Left lung (tissue), 14 donors: ENCODE data around the gene AP2A2. TPM values are rescaled to one million over a fixed set of nuclear protein-coding genes. Genes with fewer than 3 reads are reported as not detected.

Experiments used
- ATAC-seq: fragments of 200-7000 bp; cut with Tn5 transposase; one replicate; pipeline ENCODE4 v1.9.1; 2020; ENCODE audit warnings: moderate library complexity
- DNase-seq, 4 donors: peaks; one replicate each; pipeline ENCODE4 v3.0.0-alpha.2; 2013 to 2020
- H3K27ac ChIP-seq, 2 donors: fragments of 200-600 bp; sonication (generic) in 1 of 2; one replicate each; pipeline versions ENCODE4 v1.5.0 to v1.8.0; 2020 to 2021
- H3K27me3 ChIP-seq, 2 donors: fragments of 200-600 bp; sonication (generic) in 1 of 2; one replicate each; pipeline versions ENCODE4 v1.5.0 to v1.8.0; 2020 to 2021
- H3K36me3 ChIP-seq, 2 donors: fragments of 200-600 bp; sonication (generic) in 1 of 2; one replicate each; pipeline versions ENCODE4 v1.5.0 to v1.8.0; 2020 to 2021
- H3K4me1 ChIP-seq, 2 donors: fragments of 200-600 bp; one replicate each; pipeline ENCODE4 v1.8.0; 2021
- H3K4me3 ChIP-seq, 2 donors: fragments of 200-600 bp; sonication (generic) in 1 of 2; one replicate each; pipeline versions ENCODE4 v1.5.0 to v1.8.0; 2020 to 2021; ENCODE audit warnings: mild to moderate bottlenecking in 1 of 2
- H3K9me3 ChIP-seq, 2 donors: fragments of 200-600 bp; sonication (generic) in 1 of 2; one replicate each; pipeline versions ENCODE4 v1.5.0 to v1.8.0; 2020 to 2021
- intact Hi-C, 2 donors: fragments of 100-400 bp; cut with DNase I; formaldehyde crosslinking; loops; one replicate each; pipeline versions ENCODE4 v1.11.2 to v1.14.2; 2022
- long read RNA-seq, 12 donors: library from polyadenylated mRNA in 2 of 12; unstranded in 2 of 12; transcript quantifications; one replicate each; pipeline ENCODE4 v2.0.0 and lab custom pipeline, GENCODE V29; 2019 to 2026
- polyA plus RNA-seq, 6 donors: library from polyadenylated mRNA; unstranded; fragments of 120-200 nt; gene quantifications; one replicate each; pipeline ENCODE4 v1.2.1, GENCODE V29; 2013; ENCODE audit not compliant: insufficient read length in 6 of 6
- total RNA-seq, 2 donors: library from RNA; stranded (reverse); fragmentation: NEBNext Ultra II Directional; extraction: Animal tissue kit (Norgen Biotek cat#: 25700); gene quantifications; one replicate each; pipeline ENCODE4 v1.2.1, GENCODE V29; 2021
- TF ChIP-seq, protein P1 (sequence below), 2 donors: fragments of 200-600 bp; sonication (generic) in 1 of 2; IDR thresholded peaks; one replicate each; pipeline versions ENCODE4 v1.5.0 to v1.8.0; 2021; ENCODE audit warnings: antibody characterized with exemption in 2 of 2
- donor health status: DM: no; HTN: yes; CAD: no.
- donor health status: DM: no; HTN: no; CAD: no.

AP2A2 gene
- 10 to 100 TPM; 97.1 to 98.4 TPM for total RNA-seq
- 10 to 100 TPM; 77.0 to 91.2 (median 81.4) TPM for polyA plus RNA-seq
- long read RNA-seq, donor 1, full-length matches to known transcripts, result 7 of 25 reads
- long read RNA-seq, donor 1, partial matches to known transcripts, result 18 of 25 reads
- long read RNA-seq, donor 1, other reads (novel, unspliced or antisense), result 0 of 25 reads
- long read RNA-seq, donor 2, full-length matches to known transcripts, result 5 of 21 reads
- long read RNA-seq, donor 2, partial matches to known transcripts, result 16 of 21 reads
- long read RNA-seq, donor 2, other reads (novel, unspliced or antisense), result 0 of 21 reads
- long read RNA-seq, donor 3, full-length matches to known transcripts, result 11 of 11 reads
- long read RNA-seq, donor 3, partial matches to known transcripts, result 0 of 11 reads
- long read RNA-seq, donor 3, other reads (novel, unspliced or antisense), result 0 of 11 reads
- long read RNA-seq, donor 4, partial matches to known transcripts, result 1 of 4 reads
- long read RNA-seq, donor 4, other reads (novel, unspliced or antisense), result 3 of 4 reads
- long read RNA-seq, donor 5, full-length matches to known transcripts, result 4 of 21 reads
- long read RNA-seq, donor 5, partial matches to known transcripts, result 17 of 21 reads
- long read RNA-seq, donor 5, other reads (novel, unspliced or antisense), result 0 of 21 reads
- long read RNA-seq, donor 6, result 0 reads
- long read RNA-seq, donor 7, full-length matches to known transcripts, result 6 of 6 reads
- long read RNA-seq, donor 7, partial matches to known transcripts, result 0 of 6 reads
- long read RNA-seq, donor 7, other reads (novel, unspliced or antisense), result 0 of 6 reads
- long read RNA-seq, donor 8, full-length matches to known transcripts, result 8 of 8 reads
- long read RNA-seq, donor 8, partial matches to known transcripts, result 0 of 8 reads
- long read RNA-seq, donor 8, other reads (novel, unspliced or antisense), result 0 of 8 reads
- long read RNA-seq, donor 9, result 0 reads
- long read RNA-seq, donor 10, partial matches to known transcripts, result 2 of 4 reads
- long read RNA-seq, donor 10, other reads (novel, unspliced or antisense), result 2 of 4 reads
- long read RNA-seq, donor 11, full-length matches to known transcripts, result 6 of 33 reads
- long read RNA-seq, donor 11, partial matches to known transcripts, result 27 of 33 reads
- long read RNA-seq, donor 11, other reads (novel, unspliced or antisense), result 0 of 33 reads
- long read RNA-seq, donor 12, full-length matches to known transcripts, result 5 of 10 reads
- long read RNA-seq, donor 12, partial matches to known transcripts, result 5 of 10 reads
- long read RNA-seq, donor 12, other reads (novel, unspliced or antisense), result 0 of 10 reads

DNA sequence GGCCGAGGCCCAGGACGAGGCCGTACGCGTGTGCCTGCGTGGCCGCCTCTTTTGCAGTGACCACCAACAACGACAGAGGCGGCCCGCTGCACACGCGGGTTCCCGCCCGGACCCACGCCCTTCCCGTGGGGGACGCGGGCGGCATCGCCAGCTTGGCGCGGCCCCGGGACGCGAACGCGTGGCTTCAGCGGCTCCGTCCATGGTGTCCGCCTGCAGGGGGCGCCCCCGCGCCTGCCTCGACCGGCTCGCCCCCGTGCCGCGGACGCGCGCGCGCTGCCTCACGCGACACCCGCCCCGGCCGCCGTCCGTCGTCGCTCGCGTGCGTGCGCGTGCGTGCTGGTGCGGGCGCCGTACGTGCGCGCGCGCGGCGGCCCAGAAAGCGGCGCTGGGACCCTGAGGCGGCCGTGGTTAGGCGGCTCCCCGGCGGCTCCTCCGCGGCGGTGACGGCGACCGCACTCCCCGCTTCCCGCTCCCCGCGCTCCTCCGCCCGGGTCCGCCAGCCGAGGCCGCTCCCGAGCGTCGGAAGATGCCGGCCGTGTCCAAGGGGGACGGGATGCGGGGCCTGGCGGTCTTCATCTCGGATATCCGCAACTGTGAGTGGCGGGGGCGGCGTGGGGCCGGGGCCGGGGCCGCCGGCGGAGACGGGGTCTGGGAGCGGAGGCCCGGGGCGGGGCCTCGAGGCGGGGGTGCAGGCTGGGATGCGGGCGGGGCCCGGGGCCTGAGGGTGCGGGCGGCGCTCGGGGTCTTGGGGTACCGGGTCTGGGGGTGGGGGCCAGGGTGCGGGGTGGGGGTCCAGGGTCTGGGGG lies at the start of gene AP2A2:
AP2A2 (plus strand) TSS at position 375 of the 806 bp plus-strand sequence; CDS start at position 527, 152 bp downstream.
- Histone ChIP-seq H3K4me3 (peak within 1 kb of the TSS; percentile 54 to 66), H3K36me3 (peaks cover 0 to 17% of the 10 kb centered on the region in 2 donors), H3K9me3 (no peaks in the 10 kb centered on the region), H3K4me1 (peaks cover 27 to 54% of the 10 kb centered on the region in 2 donors), H3K27ac (peak within 1 kb of the TSS; percentile 79 to 87), H3K27me3 (no peaks in the 10 kb centered on the region)
- intact Hi-C loops, result no loop called here
- ATAC-seq (peak; percentile 93), DNase-seq (peak; percentile 87 to 97 (median 91))
- TF ChIP-seq, protein P1, sequence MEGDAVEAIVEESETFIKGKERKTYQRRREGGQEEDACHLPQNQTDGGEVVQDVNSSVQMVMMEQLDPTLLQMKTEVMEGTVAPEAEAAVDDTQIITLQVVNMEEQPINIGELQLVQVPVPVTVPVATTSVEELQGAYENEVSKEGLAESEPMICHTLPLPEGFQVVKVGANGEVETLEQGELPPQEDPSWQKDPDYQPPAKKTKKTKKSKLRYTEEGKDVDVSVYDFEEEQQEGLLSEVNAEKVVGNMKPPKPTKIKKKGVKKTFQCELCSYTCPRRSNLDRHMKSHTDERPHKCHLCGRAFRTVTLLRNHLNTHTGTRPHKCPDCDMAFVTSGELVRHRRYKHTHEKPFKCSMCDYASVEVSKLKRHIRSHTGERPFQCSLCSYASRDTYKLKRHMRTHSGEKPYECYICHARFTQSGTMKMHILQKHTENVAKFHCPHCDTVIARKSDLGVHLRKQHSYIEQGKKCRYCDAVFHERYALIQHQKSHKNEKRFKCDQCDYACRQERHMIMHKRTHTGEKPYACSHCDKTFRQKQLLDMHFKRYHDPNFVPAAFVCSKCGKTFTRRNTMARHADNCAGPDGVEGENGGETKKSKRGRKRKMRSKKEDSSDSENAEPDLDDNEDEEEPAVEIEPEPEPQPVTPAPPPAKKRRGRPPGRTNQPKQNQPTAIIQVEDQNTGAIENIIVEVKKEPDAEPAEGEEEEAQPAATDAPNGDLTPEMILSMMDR (IDR thresholded peaks at IDR 0.05), result peak; percentile 65 to 77

DNA sequence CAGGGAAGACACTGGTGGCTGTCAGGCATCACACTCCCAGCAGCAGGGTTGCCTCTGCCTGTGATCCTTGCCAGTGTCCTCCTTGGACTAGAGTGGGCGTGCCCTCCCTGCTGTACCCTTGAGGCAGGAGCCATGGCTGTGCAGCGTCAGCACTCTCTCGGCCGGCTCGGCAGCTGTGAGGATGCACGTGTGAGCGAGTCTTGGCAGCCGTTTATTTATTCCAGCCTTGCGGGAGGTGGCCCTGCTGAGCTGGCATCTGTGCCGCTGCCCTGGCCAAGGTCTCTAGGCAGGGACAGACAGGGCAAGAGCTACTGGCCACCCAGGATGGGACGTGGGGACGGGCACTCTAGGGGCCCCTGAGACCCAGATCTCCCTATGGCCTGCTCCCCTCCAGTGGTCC lies 49.1 kb upstream of the AP2A2 start:
- no peaks in the 10 kb centered on the region for H3K9me3 ChIP-seq
- intact Hi-C loops, result no loop called here
- H3K27me3 ChIP-seq, result no peaks in the 10 kb centered on the region
- no peak overlapping the region for H3K27ac ChIP-seq
- DNase-seq, result no peak
- TF ChIP-seq, protein P1 (IDR thresholded peaks at IDR 0.05), result no peak
- ATAC-seq, result no peak
- H3K4me3 ChIP-seq, result no peak overlapping the region
- H3K36me3 ChIP-seq, result peaks cover 0 to 24% of the 10 kb centered on the region in 2 donors
- H3K4me1 ChIP-seq, result no peaks in the 10 kb centered on the region

DNA sequence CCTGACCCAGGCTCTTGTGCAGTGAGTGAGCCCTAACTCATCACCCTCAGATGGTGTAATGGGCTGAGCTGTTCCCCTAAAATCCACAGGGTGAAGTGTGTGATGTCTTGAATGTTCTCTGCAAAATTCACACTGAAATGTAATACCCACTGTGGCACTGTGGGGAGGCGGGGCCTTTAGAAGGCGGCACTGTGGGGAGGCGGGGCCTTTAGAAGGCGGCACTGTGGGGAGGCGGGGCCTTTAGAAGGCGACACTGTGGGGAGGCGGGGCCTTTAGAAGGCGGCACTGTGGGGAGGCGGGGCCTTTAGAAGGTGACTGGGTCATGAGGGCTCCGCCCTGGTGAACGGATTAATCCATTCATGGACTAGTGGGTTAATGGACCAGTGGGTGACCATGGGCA lies 48.1 kb upstream of the AP2A2 start:
- H3K27me3 ChIP-seq, result no peaks in the 10 kb centered on the region
- H3K4me3 ChIP-seq, result no peak overlapping the region
- TF ChIP-seq, protein P1 (IDR thresholded peaks at IDR 0.05), result no peak
- ATAC-seq (no peak), DNase-seq (no peak)
- no peaks in the 10 kb centered on the region for H3K4me1 ChIP-seq
- H3K36me3 ChIP-seq, result peaks cover 0 to 28% of the 10 kb centered on the region in 2 donors
- no peak overlapping the region for H3K27ac ChIP-seq
- no peaks in the 10 kb centered on the region for H3K9me3 ChIP-seq
- intact Hi-C loops, result no loop called here

DNA sequence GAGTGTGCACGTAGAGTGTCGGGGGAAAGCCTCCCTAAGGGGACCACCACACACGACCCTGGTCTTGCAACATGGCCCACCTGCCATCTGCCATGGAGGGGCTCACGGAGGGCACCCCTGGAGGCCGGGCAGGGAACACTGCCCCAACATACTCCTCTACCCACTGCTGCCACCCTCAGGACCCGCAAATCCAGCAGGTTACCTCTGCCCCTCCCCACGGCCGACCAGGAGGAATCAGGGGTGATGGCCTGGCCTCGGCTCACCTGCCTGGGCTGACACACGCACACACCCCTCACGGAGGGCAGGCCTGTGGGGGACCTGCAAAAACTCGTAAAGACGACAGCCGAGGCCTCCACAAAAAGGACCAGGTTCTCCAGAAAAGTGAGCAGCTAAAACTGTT lies 45.2 kb upstream of the AP2A2 start:
- Histone ChIP-seq H3K36me3 (peaks cover 0 to 46% of the 10 kb centered on the region in 2 donors), H3K27me3 (no peaks in the 10 kb centered on the region), H3K4me3 (no peak overlapping the region), H3K4me1 (no peaks in the 10 kb centered on the region), H3K9me3 (no peaks in the 10 kb centered on the region), H3K27ac (no peak overlapping the region)
- ATAC-seq (no peak), DNase-seq (no peak)
- intact Hi-C loops, result no loop called here
- TF ChIP-seq, protein P1 (IDR thresholded peaks at IDR 0.05), result no peak
